ENCODE measurements around the gene CTNNA1.

Gene CTNNA1

DNA sequence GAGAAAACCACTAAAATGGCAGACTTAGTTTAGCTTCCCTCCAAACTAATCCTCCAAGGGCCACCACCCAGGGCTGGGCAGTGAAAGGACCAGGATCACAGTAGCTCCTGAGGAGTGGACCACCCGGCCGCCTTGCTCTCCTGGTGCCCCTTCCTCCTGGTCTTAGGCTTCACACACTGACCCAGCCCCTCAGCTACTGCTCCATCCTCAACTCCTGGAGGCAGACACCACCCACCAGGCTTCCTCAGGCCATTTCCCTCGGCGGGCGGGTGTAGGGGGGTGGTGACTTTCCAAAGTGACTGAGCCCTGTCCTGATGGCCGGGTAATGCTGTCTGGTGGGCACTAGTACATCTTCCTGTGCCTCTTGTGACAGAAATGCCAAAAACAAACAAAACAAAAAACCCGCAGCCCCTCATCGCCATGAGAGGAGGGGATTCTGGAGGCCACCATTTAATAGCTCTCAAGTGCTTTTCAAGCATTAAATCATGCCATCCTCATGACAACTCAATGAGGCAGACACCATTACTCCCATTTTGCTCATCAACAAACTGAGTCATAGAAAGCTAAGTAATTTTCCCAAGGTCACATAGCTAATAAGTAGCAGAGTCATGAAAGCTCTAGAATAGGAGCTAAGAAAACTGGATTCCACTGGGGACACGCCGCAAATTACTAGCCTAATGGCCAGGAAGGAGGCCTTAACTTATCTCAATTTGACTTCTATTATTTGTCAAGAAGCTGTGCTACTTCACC, 213.2 kb downstream of the CTNNA1 start:
- no peak for DNase-seq (ENCODE audit: low read depth)

GRCh38 chr5:138967791-138968448, 214.7 kb downstream of the CTNNA1 start:
- DNase-seq (ENCODE audit: low read depth), result no peak

- DNase-seq (ENCODE audit: low read depth), result no peak
Measured at GRCh38 chr5:138968601-138969000, 215.4 kb downstream of the CTNNA1 start.

GRCh38 chr5:138969323-138970002, 216.2 kb downstream of the CTNNA1 start:
- DNase-seq (ENCODE audit: low read depth), result no peak

GRCh38 chr5:138972230-138972629, 219.0 kb downstream of the CTNNA1 start:
- DNase-seq (ENCODE audit: low read depth), result no peak

DNA sequence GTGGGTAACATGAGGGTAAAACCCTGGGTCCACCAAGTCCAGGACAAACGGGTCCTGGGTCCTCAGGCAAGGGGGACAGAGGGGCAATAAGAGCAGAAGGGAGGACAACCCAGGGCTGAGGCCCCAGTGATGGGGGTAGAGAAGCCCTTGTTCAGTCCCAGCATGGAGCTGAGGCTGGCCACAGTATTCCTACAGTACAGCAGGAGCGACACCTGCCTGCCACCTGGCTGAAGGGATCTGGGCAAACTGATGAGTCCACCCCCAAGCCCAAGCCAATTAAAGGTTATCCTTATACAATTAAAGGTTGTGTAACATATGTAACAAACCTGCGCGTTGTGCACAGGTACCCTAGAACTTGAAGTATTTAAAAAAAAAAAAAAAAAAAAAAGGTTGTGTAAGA, 219.6 kb downstream of the CTNNA1 start:
- no peak for DNase-seq (ENCODE audit: low read depth)

GRCh38 chr5:138974227-138975063, 221.2 kb downstream of the CTNNA1 start:
- DNase-seq (ENCODE audit: low read depth), result no peak

DNA sequence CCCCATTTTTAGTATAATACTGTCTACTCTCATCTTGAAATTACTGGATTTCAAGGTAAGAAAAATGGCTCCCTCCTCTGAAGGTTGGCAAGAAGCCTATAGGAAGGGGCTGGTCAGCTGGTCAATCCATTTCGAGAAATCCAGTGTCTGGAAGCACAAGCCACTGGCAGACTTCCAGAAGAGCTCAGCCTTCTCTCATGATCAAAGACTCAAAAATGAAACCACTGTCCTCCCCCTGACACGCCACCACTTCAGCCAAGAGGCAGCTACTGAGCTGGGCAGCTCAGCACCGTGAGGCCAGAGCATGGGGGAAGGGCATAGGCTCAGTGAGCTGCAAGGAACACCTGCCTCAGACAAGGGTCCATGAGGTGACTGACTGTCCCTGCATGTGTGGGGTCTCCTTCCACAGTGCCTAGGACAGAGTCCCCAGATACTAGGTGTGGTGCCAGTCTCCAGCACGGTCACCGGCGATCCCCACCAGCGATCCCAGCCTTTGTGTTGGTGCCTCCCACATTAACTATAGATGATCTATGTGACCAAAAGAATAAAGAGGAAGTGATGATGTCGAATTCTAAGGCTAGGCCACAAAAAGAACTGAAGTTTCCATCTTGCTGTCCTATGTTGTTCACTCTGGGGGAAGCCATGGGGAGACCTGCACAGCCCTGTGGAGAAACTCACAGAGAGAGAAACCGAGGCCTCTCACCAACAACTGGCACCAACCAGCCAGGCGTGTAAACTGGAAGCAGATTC, 222.0 kb downstream of the CTNNA1 start:
- no peak for DNase-seq (ENCODE audit: low read depth)

GRCh38 chr5:138978080-138978479, 224.9 kb downstream of the CTNNA1 start:
- no peak for DNase-seq (ENCODE audit: low read depth)

GRCh38 chr5:138978581-138978980, 225.4 kb downstream of the CTNNA1 start:
- DNase-seq (ENCODE audit: low read depth), result no peak

DNA sequence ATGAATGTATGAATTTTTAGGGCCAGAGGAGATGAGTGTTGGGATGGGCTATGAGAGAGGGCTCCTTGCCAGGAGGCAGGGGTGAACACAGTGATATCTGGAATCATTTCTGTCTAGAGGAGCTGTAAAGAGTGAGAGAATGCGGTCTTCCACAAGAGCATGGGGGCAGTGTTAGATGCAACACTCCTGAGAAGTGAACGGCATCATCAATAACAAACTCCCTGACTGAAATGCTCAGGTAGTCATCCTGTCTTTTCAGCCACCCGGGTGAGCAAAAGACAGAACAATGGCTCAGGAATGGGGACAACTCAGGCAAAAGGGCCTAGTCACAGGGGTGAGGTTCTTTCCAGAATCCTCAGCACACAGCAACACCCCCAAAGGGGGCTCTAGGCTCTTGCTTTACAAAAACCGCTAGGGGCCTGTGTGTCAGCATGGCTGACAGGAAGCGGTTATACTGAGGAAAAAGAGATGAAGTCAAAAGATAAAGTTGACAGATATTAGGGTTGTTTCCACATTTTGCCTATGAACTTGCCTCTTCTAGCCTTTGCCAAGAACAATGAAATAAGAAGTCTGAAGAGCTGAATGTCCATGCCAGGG, 226.6 kb downstream of the CTNNA1 start:
- DNase-seq (ENCODE audit: low read depth), result no peak

GRCh38 chr5:138980441-138980840, 227.2 kb downstream of the CTNNA1 start:
- no peak for DNase-seq (ENCODE audit: low read depth)

DNA sequence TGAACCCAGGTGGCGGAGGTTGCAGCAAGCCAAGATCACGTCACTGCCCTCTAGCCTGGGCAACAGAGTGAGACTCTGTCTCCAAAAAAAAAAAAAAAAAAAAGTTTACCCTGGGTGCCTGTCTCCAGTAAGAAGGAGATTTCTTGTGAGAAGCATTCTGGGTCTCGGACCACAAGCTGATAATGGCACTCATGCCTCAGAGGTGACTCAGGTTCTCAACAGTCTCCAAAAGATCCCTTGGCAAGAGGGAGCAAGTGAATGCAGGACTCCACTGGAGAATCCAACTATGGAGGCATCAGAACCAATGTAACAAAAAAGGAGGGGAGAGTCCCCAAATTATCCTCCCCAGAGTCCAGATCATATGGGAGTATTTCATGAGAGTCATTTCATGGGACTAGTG, 227.9 kb downstream of the CTNNA1 start:
- DNase-seq (ENCODE audit: low read depth), result no peak

DNA sequence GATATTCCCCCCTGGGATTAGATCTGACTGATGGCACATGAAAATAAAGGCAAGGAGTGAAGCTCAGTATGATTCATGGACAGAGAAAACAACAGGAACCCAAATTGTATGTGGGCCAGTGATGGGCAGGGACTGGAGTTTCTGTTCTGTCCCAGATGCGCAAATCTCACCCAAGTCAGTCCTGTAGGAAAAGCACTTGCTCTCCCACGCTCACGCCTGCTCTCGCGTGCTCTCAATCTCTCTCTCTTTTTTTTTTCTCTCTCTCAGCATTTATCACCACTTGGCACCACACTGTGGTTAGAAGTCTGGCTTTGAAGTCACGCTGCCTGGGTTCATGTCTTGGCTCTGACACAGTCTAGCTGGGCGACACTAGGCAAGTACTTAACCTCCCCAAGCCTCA, 228.4 kb downstream of the CTNNA1 start:
- no peak for DNase-seq (ENCODE audit: low read depth)

DNA sequence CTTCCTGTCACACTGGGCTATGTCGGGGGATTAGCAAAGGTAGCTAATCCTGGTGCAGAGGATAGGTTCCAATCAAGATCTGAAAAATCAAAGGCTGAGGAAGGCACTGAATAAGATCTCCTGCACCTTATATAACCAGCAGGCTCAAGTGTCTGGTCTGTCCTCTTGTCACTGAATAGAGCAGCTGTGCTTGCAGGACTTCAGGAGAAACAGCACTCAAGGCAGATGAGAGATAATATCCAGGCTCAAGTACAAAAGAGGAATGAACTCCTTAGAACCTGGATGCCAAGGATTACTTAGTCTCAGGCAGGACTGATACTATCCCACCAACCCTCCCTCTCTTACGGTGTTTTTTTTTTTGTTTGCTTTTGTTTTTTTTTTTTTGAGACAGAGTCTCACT, 230.8 kb downstream of the CTNNA1 start:
- no peak for DNase-seq (ENCODE audit: low read depth)
